Measurements from ENCODE around the gene ABHD16A. TPM values are rescaled to one million over a fixed set of nuclear protein-coding genes. Genes with fewer than 3 reads are reported as not detected.

ABHD16A gene
- total and polyA plus RNA-seq, 2 of the 13 experiments (the other 11 are each of a cell fraction or from before 2014, with no cell fraction given): 43.5 to 45.4 TPM

DNA sequence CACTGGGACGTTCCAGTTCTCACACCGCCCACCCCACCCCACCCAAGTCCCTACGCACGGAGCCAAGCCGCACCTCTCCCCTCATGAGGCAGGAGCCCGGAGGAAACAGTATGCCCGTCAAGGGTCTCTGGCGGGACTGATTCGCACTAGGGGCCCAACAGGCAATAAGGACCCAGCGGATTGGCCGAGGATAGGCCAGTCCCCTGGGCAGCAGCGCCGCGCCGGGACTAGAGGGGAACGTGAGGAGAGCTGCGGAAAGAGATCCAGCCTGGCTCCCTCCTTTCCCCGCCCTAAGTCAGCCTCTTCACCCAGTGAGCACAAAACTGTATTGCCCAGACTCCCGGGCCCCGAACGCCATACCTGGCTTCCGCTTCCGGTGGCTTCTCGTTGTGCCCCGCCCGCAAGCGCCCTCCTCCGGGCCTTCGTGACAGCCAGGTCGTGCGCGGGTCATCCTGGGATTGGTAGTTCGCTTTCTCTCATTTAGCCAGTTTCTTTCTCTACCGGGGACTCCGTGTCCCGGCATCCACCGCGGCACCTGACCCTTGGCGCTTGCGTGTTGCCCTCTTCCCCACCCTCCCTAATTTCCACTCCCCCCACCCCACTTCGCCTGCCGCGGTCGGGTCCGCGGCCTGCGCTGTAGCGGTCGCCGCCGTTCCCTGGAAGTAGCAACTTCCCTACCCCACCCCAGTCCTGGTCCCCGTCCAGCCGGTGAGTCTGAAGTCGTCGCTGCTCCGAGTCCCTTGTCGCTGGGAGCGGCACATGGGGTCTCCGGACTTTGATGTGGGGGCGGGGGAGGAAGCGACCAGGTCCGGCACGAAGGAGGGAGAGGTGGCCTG lies 37.4 kb downstream of the ABHD16A start, which contains the start of gene CSNK2B (continued):
- TF ChIP-seq ZUFSP (CRISPR knock-in tag; IDR thresholded peaks at IDR 0.05; ENCODE audit: borderline replicate concordance) (no peak), RAD51 (IDR thresholded peaks at IDR 0.05; ENCODE audit: borderline replicate concordance) (no peak), ZNF33B (CRISPR knock-in tag; IDR thresholded peaks at IDR 0.05) (no peak; the same call in 1 of the 2 replicates), SIX4 (CRISPR knock-in tag; IDR thresholded peaks at IDR 0.05) (no peak), REXO4 (CRISPR knock-in tag; IDR thresholded peaks at IDR 0.05; ENCODE audit: borderline replicate concordance) (no peak), ZNF614 (CRISPR knock-in tag; IDR thresholded peaks at IDR 0.05; ENCODE audit: borderline replicate concordance) (peak; percentile 50; the same call in 1 of the 2 replicates), NCOR1 (IDR thresholded peaks at IDR 0.05; ENCODE audit: borderline replicate concordance, low read length) (peak; percentile 66; the same call in 1 of the 2 replicates), FOXP4 (CRISPR knock-in tag; IDR thresholded peaks at IDR 0.05) (0 out of 2 replicates have a peak, but pooled peaks have one; percentile 18), THYN1 (CRISPR knock-in tag; IDR thresholded peaks at IDR 0.05; ENCODE audit: borderline replicate concordance, low read depth) (no peak), MAFF (IDR thresholded peaks at IDR 0.05; ENCODE audit: low read depth, low read length) (no peak), CCAR2 (optimal IDR thresholded peaks at IDR 0.05; ENCODE audit: low read depth, low read length) (no peak), CEBPB (IDR thresholded peaks at IDR 0.05; ENCODE audit: borderline replicate concordance, low read depth, low read length) (no peak), CBX2 (IDR thresholded peaks at IDR 0.05; ENCODE audit: low read depth, low read length) (no peak), CBX2 (CRISPR knock-in tag; IDR thresholded peaks at IDR 0.05; ENCODE audit: low read depth) (no peak), ZNF18 (CRISPR knock-in tag; IDR thresholded peaks at IDR 0.05; ENCODE audit: insufficient replicate concordance) (peak; percentile 74), PCBP1 (IDR thresholded peaks at IDR 0.05; ENCODE audit: borderline replicate concordance, low read depth, low read length) (peak; percentile 98), RBM22 (optimal IDR thresholded peaks at IDR 0.05; ENCODE audit: low read length) (no peak), ZNF547 (CRISPR knock-in tag; IDR thresholded peaks at IDR 0.05) (peak; percentile 5; the same call in 1 of the 2 replicates), HDAC2 (CRISPR knock-in tag; IDR thresholded peaks at IDR 0.05) (peak; percentile 30; the same call in 1 of the 2 replicates), AHR (CRISPR knock-in tag; IDR thresholded peaks at IDR 0.05) (0 out of 2 replicates have a peak, but pooled peaks have one; percentile 50), ZNF564 (CRISPR knock-in tag; IDR thresholded peaks at IDR 0.05) (no peak), FOXK1 (CRISPR knock-in tag; IDR thresholded peaks at IDR 0.05; ENCODE audit: borderline replicate concordance, low read depth) (peak; percentile 87), PRPF4 (IDR thresholded peaks at IDR 0.05; ENCODE audit: low read depth, low read length, poor library complexity, severe bottlenecking) (no peak)
